Parathyroid adenoma (tissue), 2 donors: ENCODE results near the gene ASPG.

Experiments
- H2AFZ ChIP-seq: fragments of 300-600 bp; sonication (generic); one replicate; pipeline ENCODE4 v1.7.0; 2017; ENCODE audit warnings: antibody characterized with exemption, mild to moderate bottlenecking
- H3K27ac ChIP-seq: fragments of 300-600 bp; sonication (generic); one replicate; pipeline ENCODE4 v1.7.0; 2017
- H3K27me3 ChIP-seq: fragments of 300-600 bp; sonication (generic); one replicate; pipeline ENCODE4 v1.7.0; 2017; ENCODE audit warnings: low read length; ENCODE audit not compliant: control insufficient read depth, insufficient read depth
- H3K36me3 ChIP-seq: fragments of 300-600 bp; sonication (generic); one replicate; pipeline ENCODE4 v1.7.0; 2017; ENCODE audit warnings: low read length; ENCODE audit not compliant: control insufficient read depth, insufficient read depth
- H3K4me1 ChIP-seq: fragments of 300-600 bp; sonication (generic); one replicate; pipeline ENCODE4 v1.7.0; 2017; ENCODE audit warnings: control low read depth
- H3K4me2 ChIP-seq: fragments of 300-600 bp; sonication (generic); one replicate; pipeline ENCODE4 v1.7.0; 2017; ENCODE audit warnings: low read length
- H3K4me3 ChIP-seq: fragments of 300-600 bp; sonication (generic); one replicate; pipeline ENCODE4 v1.7.0; 2017; ENCODE audit warnings: low read depth, low read length
- H3K79me2 ChIP-seq: fragments of 300-600 bp; sonication (generic); one replicate; pipeline ENCODE4 v1.7.0; 2017; ENCODE audit warnings: control low read depth
- H3K9ac ChIP-seq: fragments of 300-600 bp; sonication (generic); one replicate; pipeline ENCODE4 v1.7.0; 2017; ENCODE audit warnings: mild to moderate bottlenecking
- H3K9me3 ChIP-seq: fragments of 300-600 bp; sonication (generic); one replicate; pipeline ENCODE4 v1.7.0; 2017; ENCODE audit warnings: low read length; ENCODE audit not compliant: control insufficient read depth
- TF ChIP-seq, protein P1 (sequence below): fragments of 300-600 bp; sonication (generic); IDR thresholded peaks from one replicate; pipeline ENCODE4 v1.7.0; 2017; ENCODE audit warnings: antibody characterized with exemption, mild to moderate bottlenecking
- donor health status: primary hyperparathyroidism.

Gene ASPG

DNA sequence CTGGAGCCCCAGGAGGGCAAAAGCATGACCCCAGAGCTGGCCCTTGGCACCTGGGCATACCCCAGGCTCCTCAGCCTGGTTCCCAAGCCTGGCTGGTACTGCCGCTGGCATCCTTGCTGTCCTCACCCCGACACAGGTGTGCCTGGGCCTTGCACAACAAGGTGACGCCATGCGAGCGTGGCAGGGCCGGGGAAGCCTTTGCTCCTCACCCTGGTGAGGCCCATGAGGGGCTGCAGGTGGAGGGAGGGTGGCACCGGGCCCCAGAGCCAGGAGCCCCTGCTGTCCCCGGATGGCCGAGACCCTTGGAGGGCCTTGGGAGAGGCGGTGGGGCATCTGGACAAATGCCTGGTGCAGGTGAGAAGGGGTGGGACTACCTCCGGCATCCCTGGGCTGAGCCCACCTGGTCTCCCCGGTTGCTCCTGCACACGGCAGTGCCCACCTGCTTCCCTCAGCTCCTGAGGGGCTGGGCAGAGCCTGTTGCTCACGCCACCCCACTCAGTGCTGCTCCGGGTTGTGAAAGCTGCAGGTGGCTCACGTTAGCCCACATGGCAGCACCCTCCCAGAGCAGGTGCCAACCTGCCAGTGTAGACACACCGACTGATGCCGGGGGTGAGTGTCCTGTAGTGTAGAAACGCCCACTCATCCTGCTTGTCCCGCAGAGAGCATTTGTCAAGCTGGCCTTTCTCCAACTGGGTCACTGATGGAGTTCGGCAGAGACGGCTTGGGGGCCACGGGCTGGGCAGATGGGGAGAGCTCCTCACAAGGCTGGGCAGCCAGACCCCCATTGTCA, 28.3 kb downstream of the ASPG start:
- H3K27me3 ChIP-seq: no peaks in the 10 kb centered on the region
- H3K4me2 ChIP-seq: no peak overlapping the region
- no peaks in the 10 kb centered on the region for H3K9me3 ChIP-seq
- H3K9ac ChIP-seq: no peak overlapping the region
- H3K36me3 ChIP-seq: no peaks in the 10 kb centered on the region
- no peaks in the 10 kb centered on the region for H3K79me2 ChIP-seq
- peaks cover 8% of the 10 kb centered on the region for H3K4me1 ChIP-seq
- H2AFZ ChIP-seq: no peak overlapping the region
- TF ChIP-seq, protein P1, sequence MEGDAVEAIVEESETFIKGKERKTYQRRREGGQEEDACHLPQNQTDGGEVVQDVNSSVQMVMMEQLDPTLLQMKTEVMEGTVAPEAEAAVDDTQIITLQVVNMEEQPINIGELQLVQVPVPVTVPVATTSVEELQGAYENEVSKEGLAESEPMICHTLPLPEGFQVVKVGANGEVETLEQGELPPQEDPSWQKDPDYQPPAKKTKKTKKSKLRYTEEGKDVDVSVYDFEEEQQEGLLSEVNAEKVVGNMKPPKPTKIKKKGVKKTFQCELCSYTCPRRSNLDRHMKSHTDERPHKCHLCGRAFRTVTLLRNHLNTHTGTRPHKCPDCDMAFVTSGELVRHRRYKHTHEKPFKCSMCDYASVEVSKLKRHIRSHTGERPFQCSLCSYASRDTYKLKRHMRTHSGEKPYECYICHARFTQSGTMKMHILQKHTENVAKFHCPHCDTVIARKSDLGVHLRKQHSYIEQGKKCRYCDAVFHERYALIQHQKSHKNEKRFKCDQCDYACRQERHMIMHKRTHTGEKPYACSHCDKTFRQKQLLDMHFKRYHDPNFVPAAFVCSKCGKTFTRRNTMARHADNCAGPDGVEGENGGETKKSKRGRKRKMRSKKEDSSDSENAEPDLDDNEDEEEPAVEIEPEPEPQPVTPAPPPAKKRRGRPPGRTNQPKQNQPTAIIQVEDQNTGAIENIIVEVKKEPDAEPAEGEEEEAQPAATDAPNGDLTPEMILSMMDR: no peak
- H3K4me3 ChIP-seq: no peak overlapping the region
- no peak overlapping the region for H3K27ac ChIP-seq

DNA sequence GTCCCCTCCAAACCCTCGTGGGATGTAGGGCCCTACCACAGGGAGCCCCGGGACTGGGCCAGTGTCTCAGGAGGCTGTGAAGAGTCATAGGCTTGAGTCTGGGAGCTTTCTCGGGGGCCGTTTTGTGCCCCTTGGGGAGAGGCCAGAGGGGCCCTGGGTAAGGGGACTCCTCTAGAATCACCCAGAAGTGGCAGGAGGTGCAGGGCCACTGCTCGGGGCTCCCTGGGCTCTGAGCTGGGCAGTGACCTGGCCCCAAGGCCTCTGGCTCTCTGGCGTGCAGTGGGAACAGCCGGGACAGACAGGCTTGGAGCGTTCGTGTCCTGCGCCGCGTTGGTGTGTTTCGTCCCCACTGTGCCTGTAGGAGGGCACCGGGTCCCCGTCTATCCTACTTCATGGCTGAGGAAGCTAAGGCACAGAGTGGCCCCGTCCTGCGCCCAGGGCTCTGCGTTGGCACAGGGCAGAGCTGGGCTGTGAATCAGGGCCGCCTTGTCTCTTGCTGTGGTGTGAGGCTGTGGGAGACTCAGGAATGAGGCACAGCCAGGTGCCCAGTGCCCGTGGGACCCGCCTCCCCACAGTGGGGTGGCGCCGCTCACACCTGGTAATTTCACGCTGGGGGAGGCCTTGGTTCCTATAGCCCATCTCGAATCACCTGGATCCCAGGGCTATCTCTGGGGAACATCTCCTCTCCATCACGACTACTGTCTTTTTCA, 29.1 kb downstream of the ASPG start:
- H3K4me3 ChIP-seq: no peak overlapping the region
- no peak overlapping the region for H3K4me2 ChIP-seq
- H3K27ac ChIP-seq: no peak overlapping the region
- H3K9me3 ChIP-seq: no peaks in the 10 kb centered on the region
- no peaks in the 10 kb centered on the region for H3K27me3 ChIP-seq
- no peak overlapping the region for H3K9ac ChIP-seq
- H3K4me1 ChIP-seq: peaks cover 3% of the 10 kb centered on the region
- no peaks in the 10 kb centered on the region for H3K79me2 ChIP-seq
- TF ChIP-seq, protein P1: no peak
- no peak overlapping the region for H2AFZ ChIP-seq
- no peaks in the 10 kb centered on the region for H3K36me3 ChIP-seq

DNA sequence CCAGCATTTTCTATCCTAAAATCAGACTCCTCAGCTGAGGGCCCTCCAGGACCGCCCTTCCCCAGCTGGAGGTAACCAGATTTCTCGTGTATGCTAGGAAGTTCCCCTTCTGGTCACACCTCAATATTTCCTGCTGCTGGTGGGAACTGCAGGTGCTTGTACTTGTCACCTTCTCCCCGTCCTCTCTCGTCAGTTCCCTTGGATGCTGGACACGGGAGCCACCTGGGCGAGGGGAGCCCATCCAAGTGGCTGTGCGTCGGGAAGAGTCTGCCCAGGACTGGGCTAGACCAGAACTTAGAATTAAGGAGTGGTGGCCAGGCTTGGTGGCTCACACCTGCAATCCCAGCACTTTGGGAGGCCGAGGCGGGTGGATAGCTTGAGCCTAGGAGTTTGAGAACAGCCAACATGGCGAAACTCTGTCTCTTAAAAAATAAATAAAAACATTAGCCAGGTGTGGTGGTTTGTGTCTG, 29.7 kb downstream of the ASPG start:
- Histone ChIP-seq H3K27me3 (no peaks in the 10 kb centered on the region), H3K4me1 (peaks cover 3% of the 10 kb centered on the region)

DNA sequence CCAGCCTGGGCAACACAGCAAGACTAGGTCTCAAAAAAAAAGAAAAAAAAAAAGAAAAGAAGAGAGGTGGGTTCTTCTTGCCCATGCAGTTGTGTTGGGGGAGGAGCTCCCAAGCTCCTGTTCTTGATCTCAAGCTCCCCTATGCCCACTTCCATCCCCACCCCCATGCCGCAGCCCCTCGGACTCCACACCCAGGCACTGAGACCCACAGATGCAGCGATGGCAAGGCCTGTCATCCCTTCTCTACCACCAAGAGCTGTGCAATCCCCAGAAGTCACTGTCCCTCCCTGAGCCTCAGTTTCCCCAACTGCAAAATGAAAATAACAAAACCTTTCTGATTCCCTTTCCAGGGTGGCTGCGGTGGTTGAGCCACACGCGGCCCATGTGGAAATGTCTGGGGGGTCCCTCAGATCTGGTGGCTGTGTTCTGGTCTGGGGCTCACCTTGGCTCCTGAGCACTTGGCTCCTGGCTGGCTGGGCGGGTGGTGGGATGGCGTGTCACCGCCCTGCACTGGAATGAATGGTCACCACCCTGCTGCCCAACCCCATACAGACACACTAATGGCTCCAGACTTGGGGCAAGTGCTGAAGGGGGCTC, 30.3 kb downstream of the ASPG start:
- Histone ChIP-seq H3K4me3 (peak overlapping the region; percentile 80), H3K79me2 (no peaks in the 10 kb centered on the region), H3K27ac (no peak overlapping the region), H3K4me1 (peaks cover 3% of the 10 kb centered on the region), H3K27me3 (no peaks in the 10 kb centered on the region), H3K36me3 (no peaks in the 10 kb centered on the region), H3K9me3 (no peaks in the 10 kb centered on the region), H3K4me2 (peak overlapping the region; percentile 97), H3K9ac (no peak overlapping the region), H2AFZ (peak overlapping the region; percentile 85)
- TF ChIP-seq, protein P1: no peak

More for the DNA sequence above, 29.7 kb downstream of the ASPG start:
- TF ChIP-seq, protein P1: no peak
- Histone ChIP-seq H3K9me3 (no peaks in the 10 kb centered on the region), H2AFZ (no peak overlapping the region), H3K79me2 (no peaks in the 10 kb centered on the region), H3K36me3 (no peaks in the 10 kb centered on the region), H3K4me2 (no peak overlapping the region), H3K9ac (no peak overlapping the region), H3K27ac (no peak overlapping the region), H3K4me3 (no peak overlapping the region)
